K562 (cell line): ENCODE measurements around the gene DGCR6L. TPM values are rescaled to one million over a fixed set of nuclear protein-coding genes. Genes with fewer than 3 reads are reported as not detected.

Source experiments
- ATAC-seq: fragments of 200-7000 bp; cut with Tn5 transposase; 3 replicates; pipeline ENCODE4 v1.9.1; 2020; ENCODE audit warnings: moderate library complexity
- BruUV-seq: library from RNA; stranded (reverse); fragments of 400-500 nt; replicated peaks from 2 replicates; lab custom pipeline; 2021; lab: Mats Ljungman, UMichigan
- CTCF ChIA-PET: fragments of 300-600 bp; formaldehyde crosslinking; extraction: SDS; loops from one replicate; lab custom pipeline; 2021; ENCODE audit warnings: low intra/inter-chr PET ratio; lab: Yijun Ruan, JAX
- POLR2A ChIA-PET: fragments of 300-600, 350-650 bp; sonication (Branson Sonifier 250); formaldehyde crosslinking; extraction: SDS; loops from one replicate; lab custom pipeline; 2021; ENCODE audit warnings: antibody characterized with exemption, inconsistent platforms; lab: Yijun Ruan, JAX
- DNase-seq, 4 experiments: peaks; one replicate each; pipeline versions ENCODE4 v3.0.0 to v3.0.0-alpha.2; 2011 to 2018; ENCODE audit warnings: low spot score in 3 of 4, mixed read lengths in 3 of 4; ENCODE audit errors: extremely low read depth in 1 of 4
- FAIRE-seq: peaks from 2 replicates; lab custom pipeline; 2011; peaks lifted over from hg19 to GRCh38; lab: Jason Lieb, UNC
- H2AFZ ChIP-seq: 2 replicates; pipeline ENCODE4 v1.6.0; 2011; ENCODE audit warnings: low read depth, low read length, control low read depth, inconsistent platforms
- H3K27ac ChIP-seq: fragments of 200-600 bp; 3 replicates; pipeline ENCODE4 v1.8.0; 2011; ENCODE audit warnings: low read depth, mild to moderate bottlenecking, control low read depth, inconsistent platforms, low read length, moderate library complexity, mixed read lengths; ENCODE audit errors: extremely low read depth
- H3K27me3 ChIP-seq, 2 experiments: fragments of 300-600 bp in 1 of 2; 2 replicates in 1 of 2; 3 replicates in 1 of 2; pipeline versions ENCODE4 v1.6.0 to v1.8.0; 2011; ENCODE audit warnings: inconsistent platforms in 2 of 2, low read length in 2 of 2, mild to moderate bottlenecking in 1 of 2, mixed read lengths in 1 of 2, moderate library complexity in 1 of 2; ENCODE audit not compliant: control insufficient read depth in 2 of 2, insufficient read depth in 2 of 2
- H3K36me3 ChIP-seq: fragments of 300-600 bp; 3 replicates; pipeline ENCODE4 v1.8.0; 2011; ENCODE audit warnings: mild to moderate bottlenecking, low read length, inconsistent platforms; ENCODE audit not compliant: control insufficient read depth, insufficient read depth
- H3K4me1 ChIP-seq, 2 experiments: fragments of 200-600 bp in 1 of 2; replicated peaks in 1 of 2; 2 replicates in 1 of 2; 3 replicates in 1 of 2; pipeline versions ENCODE4 v1.5.1 to v1.8.0; 2011; ENCODE audit warnings: inconsistent platforms in 2 of 2, low read length in 2 of 2, mild to moderate bottlenecking in 1 of 2, mixed read lengths in 1 of 2, moderate library complexity in 1 of 2; ENCODE audit not compliant: control insufficient read depth in 2 of 2, insufficient read depth in 2 of 2
- H3K4me2 ChIP-seq: 2 replicates; pipeline ENCODE4 v1.6.1; 2011; ENCODE audit warnings: low read length, control low read depth, inconsistent platforms, mixed read lengths; ENCODE audit not compliant: insufficient read depth
- H3K4me3 ChIP-seq: fragments of 200-600 bp; sonication (generic), shearing (Covaris generic); 2 replicates; pipeline ENCODE4 v1.5.1; 2016; ENCODE audit warnings: control low read depth, inconsistent platforms
- H3K79me2 ChIP-seq: fragments of 200-600 bp; 3 replicates; pipeline ENCODE4 v1.8.0; 2011; ENCODE audit warnings: low read length, inconsistent platforms; ENCODE audit not compliant: control insufficient read depth, insufficient read depth
- H3K9ac ChIP-seq, 2 experiments: 2 replicates each; pipeline versions ENCODE4 v1.6.0 to v1.6.1; 2011; ENCODE audit warnings: low read depth in 2 of 2, low read length in 2 of 2, control low read depth in 1 of 2, inconsistent platforms in 1 of 2, mild to moderate bottlenecking in 1 of 2, mixed read lengths in 1 of 2; ENCODE audit not compliant: insufficient read depth in 1 of 2
- H3K9me1 ChIP-seq: one replicate; pipeline ENCODE4 v1.6.0; 2011; ENCODE audit warnings: inconsistent platforms, mild to moderate bottlenecking, low read length, moderate library complexity; ENCODE audit not compliant: control insufficient read depth, insufficient read depth
- H3K9me3 ChIP-seq: replicated peaks from 2 replicates; pipeline ENCODE4 v1.5.1; 2011; ENCODE audit warnings: low read depth, low read length, inconsistent platforms; ENCODE audit not compliant: control insufficient read depth, insufficient read depth
- H4K20me1 ChIP-seq: replicated peaks from 2 replicates; pipeline ENCODE4 v1.6.1; 2011; ENCODE audit warnings: low read length, inconsistent platforms, mixed read lengths; ENCODE audit not compliant: control insufficient read depth, insufficient read depth
- ADNP ChIP-seq: fragments of 200-800 bp; sonication (Bioruptor generic); IDR thresholded peaks from 2 replicates; pipeline ENCODE4 v1.6.1; 2016; ENCODE audit warnings: missing genetic modification characterization, missing compliant biosample characterization
- FUS ChIP-seq: fragments of 200-400 bp; formaldehyde crosslinking; optimal IDR thresholded peaks from 2 replicates; pipeline ENCODE3; 2017; ENCODE audit warnings: low read depth, low read length
- IRF2 ChIP-seq: sonication (generic); formaldehyde crosslinking; IDR thresholded peaks from 2 replicates; pipeline ENCODE4 v1.8.1; 2022; ENCODE audit warnings: mild to moderate bottlenecking, missing genetic modification reagents
- KDM4B ChIP-seq, 2 experiments: fragments of 450-650 bp in 1 of 2; sonication (generic) in 1 of 2; IDR thresholded peaks; 2 replicates each; pipeline ENCODE4 v1.6.1; 2016 to 2017; ENCODE audit warnings: borderline replicate concordance in 2 of 2, antibody characterized with exemption in 1 of 2, low read depth in 1 of 2, mild to moderate bottlenecking in 1 of 2
- MAFK ChIP-seq: IDR thresholded peaks from 2 replicates; pipeline ENCODE4 v1.6.1; 2011; ENCODE audit warnings: low read length, improper control_type of control experiment
- MCM2 ChIP-seq: fragments of 450-650 bp; IDR thresholded peaks from 2 replicates; pipeline ENCODE4 v1.6.1; 2017; ENCODE audit warnings: low read depth, mild to moderate bottlenecking
- MEF2D ChIP-seq: conservative IDR thresholded peaks from 2 replicates; pipeline ENCODE4 v1.6.1; 2016; ENCODE audit warnings: low read depth, missing genetic modification characterization, missing compliant biosample characterization
- MLX ChIP-seq, 2 experiments: fragments of 450-650 bp in 1 of 2; sonication (generic) in 1 of 2; formaldehyde crosslinking; conservative IDR thresholded peaks; 2 replicates each; pipeline versions ENCODE4 v1.4.0 to v1.8.1; 2020 to 2022; ENCODE audit warnings: mild to moderate bottlenecking in 1 of 2, missing genetic modification reagents in 1 of 2
- MYBL2 ChIP-seq, 2 experiments: fragments of 450-650 bp in 1 of 2; sonication (generic) in 1 of 2; formaldehyde crosslinking in 1 of 2; IDR thresholded peaks; 2 replicates each; pipeline versions ENCODE4 v1.6.1 to v1.8.1; 2017 to 2022; ENCODE audit warnings: borderline replicate concordance in 1 of 2, inconsistent platforms in 1 of 2, low read depth in 1 of 2, mild to moderate bottlenecking in 1 of 2, missing genetic modification reagents in 1 of 2, moderate library complexity in 1 of 2
- NR3C1 ChIP-seq: sonication (generic); formaldehyde crosslinking; IDR thresholded peaks from 2 replicates; pipeline ENCODE4 v1.8.1; 2022; ENCODE audit warnings: missing genetic modification reagents
- PHTF2 ChIP-seq: fragments of 250-450 bp; sonication (Bioruptor Pico); IDR thresholded peaks from 2 replicates; pipeline ENCODE4 v1.5.0; 2021; ENCODE audit warnings: mild to moderate bottlenecking
- STAG1 ChIP-seq: sonication (generic); formaldehyde crosslinking; IDR thresholded peaks from 2 replicates; pipeline ENCODE4 v1.5.0; 2020; ENCODE audit warnings: missing genetic modification reagents, borderline replicate concordance
- USF1 ChIP-seq: sonication (generic); formaldehyde crosslinking; IDR thresholded peaks from 2 replicates; pipeline ENCODE4 v1.9.0; 2022; ENCODE audit warnings: mild to moderate bottlenecking, missing genetic modification reagents
- VEZF1 ChIP-seq: fragments of 200-800 bp; sonication (Bioruptor generic); IDR thresholded peaks from 2 replicates; pipeline ENCODE4 v1.6.1; 2017; ENCODE audit warnings: missing genetic modification characterization, missing compliant biosample characterization
- ZNF354B ChIP-seq: fragments of 250-450 bp; sonication (Bioruptor Pico); IDR thresholded peaks from 2 replicates; pipeline ENCODE4 v1.4.0; 2020
- ZNF740 ChIP-seq, 3 experiments: fragments of 200-800 bp in 1 of 3; sonication (Bioruptor generic) in 1 of 3; sonication (generic) in 1 of 3; formaldehyde crosslinking in 1 of 3; IDR thresholded peaks; 2 replicates each; pipeline versions ENCODE4 v1.6.1 to v1.8.0; 2016 to 2022; ENCODE audit warnings: mild to moderate bottlenecking in 2 of 3, missing compliant biosample characterization in 2 of 3, missing genetic modification characterization in 2 of 3, missing genetic modification reagents in 1 of 3
- ZNF766 ChIP-seq: fragments of 200-800 bp; sonication (Bioruptor generic); conservative IDR thresholded peaks from 2 replicates; pipeline ENCODE4 v1.6.1; 2016; ENCODE audit warnings: missing genetic modification characterization, missing compliant biosample characterization
- WGBS: fragments of 100-300 bp; shearing (Covaris generic); methylation state at CpG from one replicate; pipeline ENCODE4 v1.1.6; 2016; ENCODE audit warnings: low coverage, mixed read lengths; ENCODE audit not compliant: insufficient coverage; ENCODE audit errors: missing lambda C conversion rate; 5-methylcytosine and 5-hydroxymethylcytosine counted together
- in situ Hi-C: fragments of 300-500 bp; cut with MboI; formaldehyde crosslinking; loops from 4 replicates; pipeline ENCODE4 v1.15.0; 2018; ENCODE audit warnings: inconsistent platforms, mixed read lengths
- intact Hi-C: fragments of 100-400 bp; cut with micrococcal nuclease; formaldehyde crosslinking; loops from 2 replicates; pipeline ENCODE4 v1.14.2; 2022
- polyA plus RNA-seq, 8 experiments: library from polyadenylated mRNA; depleted of rRNA in 4 of 8; stranded (reverse) in 5 of 8; unstranded in 3 of 8; fragments of >200 nt; fragmentation: Nextera tagmentation in 2 of 8; fragmentation: Illumina TruSeq in 1 of 8; extraction: Ambion mirVana in 2 of 8; extraction: Trizol in 1 of 8; gene quantifications; 2 replicates each; pipeline versions ENCODE4 v1.2.1 to v1.2.3, GENCODE V29; 2011 to 2014; ENCODE audit warnings: inconsistent platforms in 1 of 8, missing spikeins in 1 of 8
- total RNA-seq, 7 experiments: library from RNA; depleted of rRNA in 6 of 7; stranded (reverse); fragments of >200 nt in 6 of 7; fragmentation: Illumina TruSeq in 2 of 7; extraction: Trizol in 2 of 7; gene quantifications; 2 replicates each; pipeline versions ENCODE4 v1.2.1 to v1.2.3, GENCODE V29; 2011 to 2021; ENCODE audit warnings: low replicate concordance in 1 of 7

DGCR6L gene
- total and polyA plus RNA-seq, 9 of the 15 experiments (the other 6 are each of a cell fraction or from before 2014, with no cell fraction given) = 3.6 to 151 (median 51.0) TPM

- Histone ChIP-seq H3K27ac (no peak overlapping the region), H3K9me1 (no peaks in the 10 kb centered on the region), H3K36me3 (no peaks in the 10 kb centered on the region), H3K4me2 (no peak overlapping the region), H4K20me1 (no peaks in the 10 kb centered on the region), H3K79me2 (no peaks in the 10 kb centered on the region), H2AFZ (no peak overlapping the region), H3K9ac (no peak overlapping the region), H3K4me1 (peaks cover 0 to 11% of the 10 kb centered on the region in 2 experiments; a peak in 1 of 5 replicates), H3K27me3 (peaks cover 2 to 9% of the 10 kb centered on the region in 2 experiments; a peak in 1 of 5 replicates), H3K4me3 (no peak overlapping the region), H3K9me3 (peaks cover 15% of the 10 kb centered on the region)
- ATAC-seq = no peak
- ChIA-PET CTCF (no interaction called here), POLR2A (no interaction called here)
- WGBS = 78% methylated on average over 79 of the region's 81 CpGs
- FAIRE-seq = no peak
- no TSS peak for BruUV-seq
- peak in 1 of 4 experiments; percentile 1 for DNase-seq
- intact Hi-C loops (no loop called here), in situ Hi-C loops (no loop called here)
- TF ChIP-seq KDM4B (IDR thresholded peaks at IDR 0.05; ENCODE audit: borderline replicate concordance in 2 of 2, low read depth in 1 of 2) (no peak), MAFK (no peak), NR3C1 (0 out of 2 replicates have a peak, but pooled peaks have one; percentile 41), IRF2 (CRISPR knock-in tag) (peak; percentile 77; the same call in 1 of the 2 replicates), MCM2 (no peak), ADNP (tag) (no peak), PHTF2 (0 out of 2 replicates have a peak, but pooled peaks have one; percentile 42), ZNF354B (no peak), FUS (no peak), MEF2D (tag) (no peak), USF1 (CRISPR knock-in tag) (peak; percentile 43), MYBL2 (IDR thresholded peaks at IDR 0.05; ENCODE audit: low read depth) (no peak), MYBL2 (CRISPR knock-in tag; IDR thresholded peaks at IDR 0.05; ENCODE audit: borderline replicate concordance) (peak; percentile 76), ZNF740 (CRISPR knock-in tag; IDR thresholded peaks at IDR 0.05) (no peak), ZNF740 (tag; IDR thresholded peaks at IDR 0.05) (no peak), MLX (CRISPR knock-in tag; conservative IDR thresholded peaks at IDR 0.05) (0 out of 4 replicates have a peak, but pooled peaks of 1 of the 2 experiments have one; percentile 39), STAG1 (CRISPR knock-in tag) (0 out of 2 replicates have a peak, but pooled peaks have one; percentile 7), VEZF1 (no peak), ZNF766 (CRISPR knock-in tag) (no peak)
Measured at GRCh38 chr22:20354238-20354975, 34.5 kb upstream of the DGCR6L start.
